Astrocyte (in vitro differentiated cells and primary cell): Measurements from ENCODE around the gene GBGT1.

Source experiments
- CTCF ChIP-seq: IDR thresholded peaks from 2 replicates; pipeline ENCODE4 v1.5.1; 2011; ENCODE audit warnings: low read depth, mild to moderate bottlenecking, inconsistent platforms, low read length, moderate library complexity; ENCODE audit not compliant: insufficient read depth
- EZH2 ChIP-seq: IDR thresholded peaks from 2 replicates; pipeline ENCODE4 v1.6.1; 2012; ENCODE audit warnings: mild to moderate bottlenecking, low read length, inconsistent platforms; ENCODE audit not compliant: insufficient read depth

GRCh38 chr9:133127340-133127981 lies 36.3 kb downstream of the GBGT1 start:
- no peak for TF ChIP-seq CTCF
- no peak for TF ChIP-seq EZH2
